Lower lobe of right lung (tissue), 2 donors: ENCODE measurements around the gene ZNF837. TPM values are rescaled to one million over a fixed set of nuclear protein-coding genes. Genes with fewer than 3 reads are reported as not detected.
"Not testable (repeated sequence)": the region's sequence is repeated elsewhere in the genome, so short reads cannot be mapped to it uniquely, and the experiment has no call there.

Experiments
- ATAC-seq, 2 donors: fragments of 200-7000 bp; cut with Tn5 transposase; one replicate each; pipeline ENCODE4 v1.9.1; 2020 to 2022; ENCODE audit warnings: mild to moderate bottlenecking in 2 of 2, moderate library complexity in 2 of 2
- DNase-seq: peaks from one replicate; pipeline ENCODE4 v3.0.0-alpha.2; 2020
- H3K27ac ChIP-seq: fragments of 200-600 bp; one replicate; pipeline ENCODE4 v1.8.0; 2022
- H3K27me3 ChIP-seq: fragments of 200-600 bp; one replicate; pipeline ENCODE4 v1.8.0; 2022; ENCODE audit warnings: low read depth
- H3K36me3 ChIP-seq: fragments of 200-600 bp; one replicate; pipeline ENCODE4 v1.8.0; 2022; ENCODE audit warnings: mild to moderate bottlenecking
- H3K4me1 ChIP-seq: fragments of 200-600 bp; one replicate; pipeline ENCODE4 v1.8.0; 2022
- H3K4me3 ChIP-seq: fragments of 200-600 bp; one replicate; pipeline ENCODE4 v1.8.0; 2022; ENCODE audit warnings: mild to moderate bottlenecking
- H3K9me3 ChIP-seq: fragments of 200-600 bp; one replicate; pipeline ENCODE4 v1.8.0; 2022
- intact Hi-C: fragments of 100-400 bp; cut with DNase I; formaldehyde crosslinking; loops from one replicate; pipeline ENCODE4 v1.11.0; 2022
- total RNA-seq: library from RNA; stranded (reverse); fragmentation: NEBNext Ultra II Directional; extraction: Animal tissue kit (Norgen Biotek cat#: 25700); gene quantifications from one replicate; pipeline ENCODE4 v1.2.1, GENCODE V29; 2021
- TF ChIP-seq, protein P1 (sequence below): fragments of 200-600 bp; IDR thresholded peaks from one replicate; pipeline ENCODE4 v1.8.0; 2022; ENCODE audit warnings: antibody characterized with exemption, mild to moderate bottlenecking
- donor health status: DM: no; HTN: yes; CAD: no; lungs with severe emphysema.

Gene ZNF837
- total RNA-seq, 1 donor from 2014 or later: 1.2 TPM

GRCh38 chr19:58409010-58409790, 28.4 kb upstream of the ZNF837 start:
- TF ChIP-seq, protein P1, sequence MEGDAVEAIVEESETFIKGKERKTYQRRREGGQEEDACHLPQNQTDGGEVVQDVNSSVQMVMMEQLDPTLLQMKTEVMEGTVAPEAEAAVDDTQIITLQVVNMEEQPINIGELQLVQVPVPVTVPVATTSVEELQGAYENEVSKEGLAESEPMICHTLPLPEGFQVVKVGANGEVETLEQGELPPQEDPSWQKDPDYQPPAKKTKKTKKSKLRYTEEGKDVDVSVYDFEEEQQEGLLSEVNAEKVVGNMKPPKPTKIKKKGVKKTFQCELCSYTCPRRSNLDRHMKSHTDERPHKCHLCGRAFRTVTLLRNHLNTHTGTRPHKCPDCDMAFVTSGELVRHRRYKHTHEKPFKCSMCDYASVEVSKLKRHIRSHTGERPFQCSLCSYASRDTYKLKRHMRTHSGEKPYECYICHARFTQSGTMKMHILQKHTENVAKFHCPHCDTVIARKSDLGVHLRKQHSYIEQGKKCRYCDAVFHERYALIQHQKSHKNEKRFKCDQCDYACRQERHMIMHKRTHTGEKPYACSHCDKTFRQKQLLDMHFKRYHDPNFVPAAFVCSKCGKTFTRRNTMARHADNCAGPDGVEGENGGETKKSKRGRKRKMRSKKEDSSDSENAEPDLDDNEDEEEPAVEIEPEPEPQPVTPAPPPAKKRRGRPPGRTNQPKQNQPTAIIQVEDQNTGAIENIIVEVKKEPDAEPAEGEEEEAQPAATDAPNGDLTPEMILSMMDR: no peak
- peaks cover 3% of the 10 kb centered on the region for H3K36me3 ChIP-seq
- H3K4me3 ChIP-seq: peak overlapping the region; percentile 90
- intact Hi-C loops: no loop called here
- ATAC-seq: peak; percentile 31 to 39
- peaks cover 28% of the 10 kb centered on the region for H3K4me1 ChIP-seq
- no peaks in the 10 kb centered on the region for H3K9me3 ChIP-seq
- H3K27ac ChIP-seq: peak overlapping the region; percentile 89
- no peaks in the 10 kb centered on the region for H3K27me3 ChIP-seq
- DNase-seq: no peak

- no peaks in the 10 kb centered on the region for H3K9me3 ChIP-seq
- TF ChIP-seq, protein P1: no peak
- DNase-seq: peak; percentile 96
- H3K27ac ChIP-seq: peak within 1 kb of the TSS; percentile 89
- H3K36me3 ChIP-seq: peaks cover 3% of the 10 kb centered on the region
- no peaks in the 10 kb centered on the region for H3K27me3 ChIP-seq
- peak within 1 kb of the TSS; percentile 90 for H3K4me3 ChIP-seq
- peak; percentile 99 for ATAC-seq
- intact Hi-C loops: no loop called here
- H3K4me1 ChIP-seq: peaks cover 28% of the 10 kb centered on the region
Measured at GRCh38 chr19:58408152-58409009, 27.6 kb upstream of the ZNF837 start, which contains the start of gene ZNF584. Gene ZNF584, plus strand, starts transcription at chr19:58408649. Its CDS starts 499 bp downstream, at chr19:58409148.

DNA sequence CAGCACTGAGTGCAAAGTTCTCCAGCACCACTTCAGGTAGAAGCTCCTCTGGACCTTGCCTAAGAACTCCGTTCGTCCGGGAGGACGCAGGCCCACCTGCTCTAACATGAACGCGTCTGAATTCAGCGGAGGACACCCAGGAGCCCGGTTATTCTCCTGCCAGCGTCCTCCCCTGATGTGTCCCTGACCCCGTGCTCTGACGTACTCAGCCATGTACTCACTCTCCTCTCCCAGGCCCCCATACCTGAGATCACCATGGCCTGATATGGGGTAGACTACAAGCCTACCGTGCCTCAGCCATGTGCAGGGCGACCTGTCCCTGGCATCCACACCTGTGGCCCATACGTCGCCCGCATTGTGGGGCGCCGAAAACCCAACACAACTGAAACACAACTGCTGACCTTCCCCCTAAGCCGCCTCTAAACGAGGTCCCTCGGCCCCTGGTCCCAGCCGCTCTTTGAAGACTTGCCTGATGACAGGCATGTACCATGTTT, 26.9 kb upstream of the ZNF837 start:
- peak; percentile 16 to 21 for ATAC-seq

GRCh38 chr19:58406818-58407657, 26.2 kb upstream of the ZNF837 start:
- TF ChIP-seq, protein P1: peak; percentile 12
- no peak for DNase-seq
- no peak for ATAC-seq
- intact Hi-C loops: no loop called here
- Histone ChIP-seq H3K4me3 (peak overlapping the region; percentile 90), H3K4me1 (peaks cover 31% of the 10 kb centered on the region), H3K9me3 (no peaks in the 10 kb centered on the region), H3K36me3 (no peaks in the 10 kb centered on the region), H3K27ac (peak overlapping the region; percentile 89), H3K27me3 (no peaks in the 10 kb centered on the region)

More for the DNA sequence above, 26.9 kb upstream of the ZNF837 start:
- H3K27me3 ChIP-seq: no peaks in the 10 kb centered on the region
- no peak for DNase-seq
- peaks cover 28% of the 10 kb centered on the region for H3K4me1 ChIP-seq
- TF ChIP-seq, protein P1: no peak
- H3K4me3 ChIP-seq: peak overlapping the region; percentile 90
- H3K36me3 ChIP-seq: no peaks in the 10 kb centered on the region
- peak overlapping the region; percentile 89 for H3K27ac ChIP-seq
- no peaks in the 10 kb centered on the region for H3K9me3 ChIP-seq
- intact Hi-C loops: no loop called here

DNA sequence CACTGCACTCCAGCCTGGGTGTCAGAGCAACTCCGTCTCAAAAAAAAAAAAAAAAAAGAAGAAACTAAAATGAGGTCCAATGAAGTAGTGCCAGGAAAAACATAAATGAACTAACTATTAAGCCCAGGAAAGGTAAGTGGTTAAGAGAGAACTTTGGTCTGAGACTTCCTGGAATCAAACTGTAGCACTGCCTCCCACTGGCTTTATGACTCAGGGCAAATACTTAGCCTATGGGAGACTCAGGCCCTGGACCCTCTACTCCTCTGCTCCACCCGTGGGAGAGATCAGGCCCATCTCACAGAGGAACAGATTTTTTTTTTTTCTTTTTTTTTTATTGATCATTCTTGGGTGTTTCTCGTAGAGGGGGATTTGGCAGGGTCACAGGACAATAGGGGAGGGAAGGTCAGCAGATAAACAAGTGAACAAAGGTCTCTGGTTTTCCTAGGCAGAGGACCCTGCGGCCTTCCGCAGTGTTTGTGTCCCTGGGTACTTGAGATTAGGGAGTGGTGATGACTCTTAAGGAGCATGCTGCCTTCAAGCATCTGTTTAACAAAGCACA, 23.2 kb upstream of the ZNF837 start:
- intact Hi-C loops, H3K9me3 ChIP-seq, H3K4me3 ChIP-seq, H3K27ac ChIP-seq, DNase-seq, ATAC-seq, H3K36me3 ChIP-seq, H3K27me3 ChIP-seq: not testable (repeated sequence)
- peaks cover 33% of the 10 kb centered on the region for H3K4me1 ChIP-seq
